Stimulated activated CD8-positive, alpha-beta memory T cell treated with anti-CD3 and anti-CD28 coated beads, Interleukin-7, amount 100 ng/mL, for 48 hours (primary cell): ENCODE data around the gene APBA2.
A peak's percentile ranks its signal among the peaks of the same experiment; 100 is the strongest.

Experiments used
- DNase-seq, 2 donors: peaks; one replicate each; pipeline ENCODE4 v3.0.0-alpha.2; 2020; ENCODE audit warnings: low read depth in 1 of 2; ENCODE audit errors: extremely low read depth in 1 of 2

Gene APBA2

GRCh38 chr15:28933710-28934445, 48.1 kb downstream of the APBA2 start:
- DNase-seq = no peak

GRCh38 chr15:28934645-28935044, 48.9 kb downstream of the APBA2 start:
- DNase-seq = no peak

GRCh38 chr15:28935316-28935715, 49.5 kb downstream of the APBA2 start:
- DNase-seq = peak; percentile 36 to 51

- DNase-seq = no peak
These were observed 50.3 kb downstream of the APBA2 start for GRCh38 chr15:28936081-28936480.

GRCh38 chr15:28936481-28936881, 50.7 kb downstream of the APBA2 start:
- DNase-seq = no peak

GRCh38 chr15:28937271-28937670, 51.5 kb downstream of the APBA2 start:
- DNase-seq = no peak

- DNase-seq = no peak
These were observed 56.3 kb downstream of the APBA2 start for GRCh38 chr15:28942046-28942445.

GRCh38 chr15:28942571-28942970, 56.8 kb downstream of the APBA2 start:
- no peak for DNase-seq

- DNase-seq = no peak
These were observed 57.4 kb downstream of the APBA2 start for GRCh38 chr15:28943146-28943545.

- DNase-seq = no peak
These were observed 57.9 kb downstream of the APBA2 start for GRCh38 chr15:28943611-28944230.

GRCh38 chr15:28944286-28944685, 58.5 kb downstream of the APBA2 start:
- no peak for DNase-seq

GRCh38 chr15:28944696-28945300, 59.0 kb downstream of the APBA2 start:
- no peak for DNase-seq

GRCh38 chr15:28945626-28946230, 60.0 kb downstream of the APBA2 start:
- no peak for DNase-seq

- DNase-seq = no peak
These were observed 61.0 kb downstream of the APBA2 start for GRCh38 chr15:28946803-28947202.

GRCh38 chr15:28947221-28947674, 61.5 kb downstream of the APBA2 start:
- no peak for DNase-seq

GRCh38 chr15:28948036-28948435, 62.3 kb downstream of the APBA2 start:
- no peak for DNase-seq

- DNase-seq = no peak
These were observed 65.1 kb downstream of the APBA2 start for GRCh38 chr15:28950916-28951315.

- no peak for DNase-seq
These were observed 67.1 kb downstream of the APBA2 start for GRCh38 chr15:28952666-28953491.

- DNase-seq = no peak
These were observed 67.9 kb downstream of the APBA2 start for GRCh38 chr15:28953573-28954195.

GRCh38 chr15:28954466-28955159, 68.8 kb downstream of the APBA2 start:
- no peak for DNase-seq
